GM21717 (cell line): ENCODE results near the gene NCK2.

Experiments
- ATAC-seq: cut with Tn5 transposase; IDR thresholded peaks from one replicate; pipeline ENCODE4 v1.9.1; 2021; ENCODE audit warnings: mild to moderate bottlenecking, moderate library complexity; ENCODE audit not compliant: unreplicated experiment

The NCK2 gene

GRCh38 chr2:105808423-105809096 lies 63.8 kb downstream of the NCK2 start:
- ATAC-seq = no peak

- ATAC-seq = peak; percentile 63
Measured at GRCh38 chr2:105809097-105809473, 64.4 kb downstream of the NCK2 start.

- no peak for ATAC-seq
Measured at GRCh38 chr2:105809723-105810122, 65.0 kb downstream of the NCK2 start.

- peak; percentile 69 for ATAC-seq
Measured at GRCh38 chr2:105812180-105813044, 67.7 kb downstream of the NCK2 start.

- no peak for ATAC-seq
Measured at GRCh38 chr2:105813045-105813315, 68.3 kb downstream of the NCK2 start.

GRCh38 chr2:105813405-105813804 lies 68.7 kb downstream of the NCK2 start:
- ATAC-seq = no peak

- ATAC-seq = no peak
Measured at GRCh38 chr2:105814291-105814940, 69.7 kb downstream of the NCK2 start.

GRCh38 chr2:105815401-105815800 lies 70.7 kb downstream of the NCK2 start:
- no peak for ATAC-seq

GRCh38 chr2:105820151-105820550 lies 75.4 kb downstream of the NCK2 start:
- ATAC-seq = no peak

- no peak for ATAC-seq
Measured at GRCh38 chr2:105820691-105821090, 76.0 kb downstream of the NCK2 start.

GRCh38 chr2:105821428-105822125 lies 76.9 kb downstream of the NCK2 start:
- ATAC-seq = no peak

- ATAC-seq = peak; percentile 86
Measured at GRCh38 chr2:105822186-105822585, 77.5 kb downstream of the NCK2 start.

- no peak for ATAC-seq
Measured at GRCh38 chr2:105824446-105824845, 79.7 kb downstream of the NCK2 start.

- no peak for ATAC-seq
Measured at GRCh38 chr2:105827351-105828096, 82.8 kb downstream of the NCK2 start.

GRCh38 chr2:105828558-105828957 lies 83.8 kb downstream of the NCK2 start:
- no peak for ATAC-seq

- peak; percentile 86 for ATAC-seq
Measured at GRCh38 chr2:105834931-105835330, 90.2 kb downstream of the NCK2 start.

- ATAC-seq = no peak
Measured at GRCh38 chr2:105836341-105836740, 91.6 kb downstream of the NCK2 start.

GRCh38 chr2:105836840-105837692 lies 92.4 kb downstream of the NCK2 start:
- no peak for ATAC-seq

- ATAC-seq = no peak
Measured at GRCh38 chr2:105839793-105840192, 95.1 kb downstream of the NCK2 start.

- ATAC-seq = no peak
Measured at GRCh38 chr2:105840933-105841332, 96.2 kb downstream of the NCK2 start.
